ENCODE data around the gene GNPNAT1.
A peak's percentile ranks its signal among the peaks of the same experiment; 100 is the strongest.
"Not testable (repeated sequence)": the region's sequence is repeated elsewhere in the genome, so short reads cannot be mapped to it uniquely, and the experiment has no call there.

Gene GNPNAT1

DNA sequence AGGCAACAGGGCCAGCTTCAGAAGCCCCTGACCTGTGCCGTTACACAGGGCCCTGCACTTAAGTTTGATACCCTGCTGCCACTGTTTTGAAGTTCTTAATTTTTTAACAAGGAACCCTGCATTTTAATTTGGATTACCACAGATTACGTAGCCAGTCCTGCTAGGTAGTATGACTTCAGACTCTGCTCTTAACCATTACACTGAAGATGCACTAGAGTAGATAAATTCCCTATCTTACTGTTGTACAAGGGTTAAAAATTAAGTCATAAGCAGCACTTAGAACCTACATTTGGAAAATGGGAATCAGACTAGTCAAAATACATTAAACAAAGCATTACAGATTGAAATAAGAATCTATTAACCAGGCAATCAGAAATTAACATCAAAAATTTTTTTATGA lies 2.3 kb downstream of the GNPNAT1 start:
- DNase-seq: no peak

DNA sequence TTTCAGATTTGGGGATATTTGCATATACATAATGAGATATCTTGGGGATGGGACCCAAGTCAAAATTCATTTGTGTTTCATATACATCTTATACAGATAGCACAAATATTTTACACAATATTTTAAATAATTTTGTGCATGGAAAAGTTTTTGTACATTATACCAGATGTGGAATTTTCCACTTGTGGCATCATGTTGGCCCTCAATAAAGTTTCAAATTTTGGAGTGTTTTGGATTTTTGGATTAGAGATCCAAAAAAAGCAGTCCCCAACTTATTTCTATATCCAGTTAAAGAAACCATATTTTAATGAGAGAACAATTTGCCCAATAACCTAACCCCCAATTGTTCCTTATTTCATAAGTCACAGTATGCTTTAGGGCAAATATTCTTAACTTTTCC lies 4.5 kb downstream of the GNPNAT1 start:
- DNase-seq: no peak

DNA sequence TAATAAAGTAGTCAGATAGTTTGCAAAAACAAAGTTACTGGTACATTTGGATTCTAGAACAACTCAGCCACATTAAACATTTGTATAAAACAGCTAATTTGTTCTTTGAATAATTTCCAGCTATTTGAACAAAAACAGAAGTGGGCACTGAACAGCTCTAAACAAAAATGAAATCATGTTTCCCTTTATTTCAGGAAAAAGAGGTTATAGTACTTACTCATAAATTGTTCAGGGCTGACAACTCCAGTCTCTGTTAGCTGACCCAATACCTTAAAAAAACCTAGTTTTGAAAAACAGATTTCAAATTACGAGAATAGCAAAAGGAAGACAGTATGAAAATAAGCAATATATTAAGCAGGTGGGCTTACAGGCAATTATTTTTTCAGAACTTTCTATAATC lies 8.2 kb downstream of the GNPNAT1 start:
- no peak for DNase-seq

DNA sequence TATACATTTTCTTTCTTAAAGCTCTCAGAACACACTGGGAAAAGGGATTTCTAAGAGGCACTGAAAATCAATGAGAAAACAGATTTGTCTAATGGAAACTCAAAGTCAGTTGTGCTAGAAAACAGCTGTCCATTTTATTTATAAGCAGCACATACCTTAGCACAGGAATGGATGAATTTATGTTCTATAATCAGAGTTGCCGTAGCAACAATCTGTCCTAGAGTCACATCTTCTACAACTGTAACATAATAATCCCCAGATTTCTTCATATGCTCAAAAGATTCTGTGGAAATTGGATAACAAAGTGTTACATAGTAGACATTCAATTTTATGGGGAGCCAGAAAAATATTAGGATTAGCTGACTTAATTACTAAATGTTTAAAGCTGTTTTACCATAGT lies 9.8 kb downstream of the GNPNAT1 start:
- DNase-seq: no peak

DNA sequence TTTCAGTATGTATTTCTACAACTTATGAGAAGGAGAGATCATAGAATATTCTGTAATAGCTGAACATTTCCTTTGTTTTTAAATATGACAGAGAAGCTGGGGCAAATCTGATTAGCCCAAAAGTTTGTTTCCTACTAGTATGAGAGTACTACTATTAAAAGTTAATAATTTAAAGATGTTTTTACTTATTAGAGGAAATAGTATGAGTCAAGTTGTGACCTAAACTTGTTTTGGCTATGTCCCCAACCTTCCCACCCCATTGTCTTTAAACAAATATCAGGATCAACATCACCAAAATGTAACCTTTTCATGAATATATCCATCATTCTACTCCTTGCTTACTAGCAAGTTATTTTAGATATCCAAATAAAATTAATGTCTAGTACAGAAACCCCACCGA lies 10.5 kb downstream of the GNPNAT1 start:
- DNase-seq: no peak

DNA sequence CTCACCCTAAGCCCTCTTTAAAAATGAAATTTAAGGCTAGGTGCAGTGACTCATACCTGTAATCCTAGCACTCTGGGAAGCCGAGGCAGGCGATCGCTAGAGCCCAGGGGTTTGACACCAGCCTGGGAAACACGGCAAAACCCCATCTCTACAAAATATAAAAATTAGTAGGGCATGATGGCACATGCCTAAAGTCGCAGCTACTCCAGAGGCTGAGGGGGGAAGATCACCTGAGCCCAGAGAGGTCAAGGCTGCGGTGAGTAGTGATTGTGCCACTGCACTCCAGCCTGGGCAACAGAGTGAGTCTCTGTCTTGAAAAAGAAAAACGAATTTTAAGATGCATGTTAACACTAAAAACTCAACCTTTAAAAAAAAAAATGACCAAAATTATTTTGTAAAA lies 12.7 kb downstream of the GNPNAT1 start:
- no peak for DNase-seq

DNA sequence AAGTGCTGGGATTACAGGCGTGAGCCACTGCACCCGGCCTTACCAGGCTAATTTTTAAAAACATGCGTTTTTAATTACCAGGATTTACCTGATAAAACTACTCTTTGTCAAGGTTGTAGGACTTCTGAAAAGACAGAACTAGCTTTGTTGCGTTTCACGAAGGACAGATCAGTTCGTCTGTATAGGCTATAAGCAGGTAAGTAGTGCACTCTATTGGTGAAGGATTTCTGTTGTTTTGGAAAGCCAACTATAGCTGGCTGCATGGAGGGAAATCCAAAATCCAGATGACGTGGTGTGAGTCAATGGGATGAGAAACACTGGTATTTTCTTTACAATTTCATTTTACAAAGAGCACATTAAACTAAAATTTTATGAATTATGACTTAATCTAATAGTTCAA lies 14.6 kb downstream of the GNPNAT1 start:
- DNase-seq: no peak

DNA sequence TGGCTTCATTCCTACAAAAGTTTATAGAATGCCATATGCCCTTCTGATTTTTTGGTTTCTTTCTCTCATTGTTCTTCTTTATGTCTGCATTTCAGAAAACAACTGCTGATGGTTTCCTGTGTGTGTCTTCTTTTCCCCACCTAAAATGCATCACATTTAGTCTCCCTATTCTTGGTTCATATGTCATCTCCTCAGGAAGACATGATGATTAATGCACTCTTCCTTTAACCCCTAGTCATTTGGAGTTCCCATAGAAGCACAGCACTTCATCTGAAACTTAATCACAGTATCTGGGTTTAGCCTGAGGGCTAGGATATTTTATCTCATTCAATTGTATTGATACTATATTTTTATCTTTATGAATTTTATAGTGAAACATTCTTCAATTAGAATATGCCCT lies 21.5 kb downstream of the GNPNAT1 start:
- no peak for DNase-seq

DNA sequence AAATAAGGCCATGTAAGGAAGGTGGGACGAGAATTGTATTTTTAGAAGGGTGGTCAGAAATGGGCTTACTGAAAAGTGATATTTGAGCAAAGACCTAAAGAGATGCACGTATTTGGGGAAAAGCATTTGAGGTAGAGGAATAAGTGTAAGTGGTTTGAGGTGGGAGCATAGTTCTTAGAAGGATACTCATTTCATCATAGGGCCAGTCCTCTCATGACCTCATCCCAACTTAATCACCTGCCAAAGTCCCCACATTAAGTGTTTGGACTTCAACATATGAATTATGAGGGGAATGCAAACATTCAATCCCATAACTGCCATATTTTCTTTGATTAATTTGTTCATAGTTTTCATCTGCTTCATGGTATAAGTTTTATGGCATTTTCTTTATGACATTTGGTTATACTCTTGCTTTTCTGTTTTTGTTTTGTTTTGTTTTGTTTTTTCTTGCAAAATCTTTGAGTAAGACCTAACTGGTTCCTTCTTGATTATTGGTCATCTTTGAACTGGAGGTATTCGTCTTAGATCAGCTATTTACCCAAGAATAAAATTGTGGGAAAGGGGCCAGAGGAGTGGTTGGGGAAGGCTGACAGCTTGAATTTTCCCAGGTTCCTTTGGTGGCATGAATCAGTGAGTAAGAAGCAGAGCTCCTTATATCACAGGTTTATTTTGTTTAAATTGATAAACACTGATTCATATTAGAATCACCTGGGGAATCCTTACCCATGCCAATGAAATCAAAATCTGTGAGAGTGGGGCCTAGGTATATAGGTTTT lies 24.2 kb downstream of the GNPNAT1 start:
- DNase-seq: no peak

DNA sequence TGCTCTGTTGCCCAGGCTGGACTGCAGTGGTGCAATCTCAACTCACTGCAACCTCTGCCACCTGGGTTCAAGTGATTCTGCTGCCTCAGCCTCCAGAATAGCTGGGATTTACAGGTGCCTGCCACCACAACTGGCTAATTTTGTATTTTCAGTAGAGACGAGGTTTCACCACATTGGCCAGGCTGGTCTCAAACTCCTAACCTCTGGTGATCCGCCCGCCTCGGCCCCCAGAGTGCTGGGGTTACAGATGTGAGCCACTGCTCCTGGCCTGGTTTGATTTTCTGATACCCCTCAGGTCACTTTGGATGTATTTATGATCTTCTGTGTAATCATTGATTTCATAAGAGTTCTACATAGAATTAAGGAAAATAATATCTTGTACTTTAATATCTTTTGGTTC lies 28.5 kb downstream of the GNPNAT1 start:
- not testable (repeated sequence) for DNase-seq

DNA sequence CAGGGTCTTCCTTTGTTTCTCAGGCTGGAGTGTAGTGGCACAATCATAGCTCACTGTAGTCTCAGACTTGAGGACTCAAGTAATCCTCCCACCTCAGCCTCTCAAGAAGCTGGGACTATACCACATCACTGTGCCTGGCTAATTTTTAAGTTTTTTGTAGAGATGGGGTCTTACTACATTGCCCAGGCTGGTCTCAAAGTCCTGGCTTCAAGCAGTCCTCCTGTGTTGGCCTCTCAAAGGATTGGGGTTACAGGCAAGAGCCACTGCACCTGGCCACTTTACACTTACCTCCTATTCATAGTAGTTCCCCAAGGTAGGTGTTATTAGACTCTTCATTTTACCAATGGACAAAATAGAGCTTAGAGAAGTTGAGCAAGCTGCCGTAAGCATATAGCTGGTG lies 32.3 kb downstream of the GNPNAT1 start:
- DNase-seq: no peak

DNA sequence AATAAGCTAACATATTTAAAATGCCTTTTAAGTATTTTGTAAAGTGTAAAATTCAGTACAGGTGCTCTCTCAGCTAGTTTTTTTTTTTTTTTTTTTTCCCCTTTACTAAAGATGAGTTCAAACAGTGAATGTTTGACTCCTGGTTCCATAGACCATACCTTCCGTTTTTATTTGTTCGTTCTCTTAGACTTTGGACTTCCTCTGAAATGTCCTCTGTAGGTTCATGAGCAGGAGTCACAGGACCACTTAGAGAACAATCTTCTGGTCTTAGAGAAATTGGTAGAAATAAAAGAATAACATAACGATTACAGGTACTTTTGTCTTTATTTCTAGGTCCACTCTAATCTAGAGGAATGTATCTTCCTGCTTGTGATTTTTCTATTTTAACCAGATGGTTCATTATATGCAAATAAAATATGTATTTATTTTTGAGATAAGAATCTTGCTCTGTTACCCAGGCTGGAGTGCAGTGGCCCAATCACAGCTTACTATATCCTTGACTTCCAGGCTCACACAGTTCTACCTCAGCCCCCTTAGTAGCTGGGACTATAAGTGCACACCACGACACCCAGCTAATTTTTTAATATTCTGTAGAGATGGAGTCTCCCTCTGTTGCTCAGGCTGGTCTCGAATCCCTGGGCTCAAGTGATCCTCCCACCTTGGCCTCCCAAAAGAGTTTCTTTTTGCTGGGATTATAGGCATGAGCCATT lies 35.6 kb downstream of the GNPNAT1 start:
- DNase-seq: no peak

DNA sequence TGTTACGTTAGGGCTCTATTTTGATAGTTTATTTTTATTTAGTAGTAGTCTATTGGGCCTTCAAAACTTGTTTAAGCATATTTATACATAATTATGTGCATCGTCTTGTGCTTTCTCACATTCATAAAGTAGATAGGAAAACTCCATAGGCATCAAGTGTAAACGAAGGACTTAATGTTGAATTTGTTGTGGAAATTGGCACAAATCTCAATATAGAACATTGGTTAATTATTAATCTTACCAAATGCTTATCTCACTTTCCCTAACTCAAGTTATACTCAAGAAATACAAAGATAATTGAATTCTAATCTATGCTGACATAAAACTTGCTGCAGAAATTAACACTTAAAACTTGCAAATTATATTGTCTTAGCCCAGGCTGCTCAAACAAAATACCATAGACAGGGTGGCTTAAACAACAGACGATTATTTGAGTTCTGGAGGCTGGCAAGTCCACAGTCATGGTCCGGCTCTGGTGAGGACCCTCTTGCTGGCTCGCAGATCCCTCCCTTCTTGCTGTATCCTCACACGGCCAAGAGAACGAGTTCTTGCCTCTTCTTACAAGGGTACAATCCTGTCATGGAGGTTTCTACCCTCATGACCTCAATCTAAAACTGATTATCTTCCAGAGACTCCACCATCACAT lies 42.6 kb downstream of the GNPNAT1 start:
- no peak for DNase-seq

DNA sequence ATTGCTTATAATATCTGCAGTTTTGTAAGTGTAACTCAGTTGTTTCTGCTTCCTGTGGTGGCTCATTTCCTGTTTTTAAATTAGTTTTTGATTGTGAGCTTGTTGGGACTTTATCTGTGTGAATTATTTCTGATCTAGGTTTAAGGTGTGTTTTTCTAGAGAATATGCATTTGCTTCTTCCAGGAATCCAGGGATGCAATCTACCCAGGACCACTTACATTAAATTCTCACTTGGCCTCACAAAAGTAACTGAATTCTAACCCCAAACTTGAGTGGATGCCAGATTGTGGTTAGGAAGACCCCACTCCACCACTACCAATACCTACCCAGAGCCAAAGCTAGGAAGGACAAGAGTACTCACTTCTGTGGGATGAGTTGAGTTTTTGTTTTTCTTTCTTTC lies 49.5 kb downstream of the GNPNAT1 start:
- DNase-seq: no peak

DNA sequence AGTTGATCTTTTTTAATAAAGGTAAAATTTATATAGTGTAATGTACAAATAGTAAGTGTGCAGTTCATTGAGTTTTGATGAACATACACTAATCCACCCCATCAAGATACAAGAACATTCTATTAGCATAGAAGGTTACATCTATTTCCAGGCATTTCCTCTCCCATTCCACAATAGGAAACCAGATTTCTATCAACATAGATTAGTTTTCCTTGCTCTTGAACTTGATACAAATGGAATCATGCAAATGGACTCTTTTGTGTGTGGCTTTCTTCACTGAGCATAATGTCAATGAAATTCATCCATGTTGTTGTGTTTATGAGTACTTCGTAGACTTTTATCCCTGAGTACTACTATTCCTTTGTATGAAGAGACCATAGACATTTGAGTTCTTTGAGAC lies 50.7 kb downstream of the GNPNAT1 start:
- DNase-seq: no peak

DNA sequence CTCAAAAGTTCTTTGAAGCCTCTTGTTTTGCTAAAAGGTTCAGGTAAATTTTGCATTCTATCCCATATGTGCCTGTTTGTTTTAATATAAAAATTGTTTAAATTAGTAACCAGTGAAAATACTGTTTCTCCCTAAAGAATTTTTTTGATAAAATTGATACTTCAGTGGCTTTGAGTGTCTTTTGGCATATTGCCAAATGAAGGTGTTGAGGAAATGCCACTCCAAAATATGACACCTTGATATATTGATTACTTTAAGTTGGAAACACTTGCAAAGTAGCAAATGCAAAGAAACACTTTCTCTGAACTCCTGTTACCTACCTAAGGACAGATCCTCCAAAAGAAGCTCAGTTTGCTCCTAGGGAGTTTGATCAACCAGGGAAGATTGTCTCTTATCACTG lies 53.0 kb downstream of the GNPNAT1 start:
- DNase-seq: no peak

DNA sequence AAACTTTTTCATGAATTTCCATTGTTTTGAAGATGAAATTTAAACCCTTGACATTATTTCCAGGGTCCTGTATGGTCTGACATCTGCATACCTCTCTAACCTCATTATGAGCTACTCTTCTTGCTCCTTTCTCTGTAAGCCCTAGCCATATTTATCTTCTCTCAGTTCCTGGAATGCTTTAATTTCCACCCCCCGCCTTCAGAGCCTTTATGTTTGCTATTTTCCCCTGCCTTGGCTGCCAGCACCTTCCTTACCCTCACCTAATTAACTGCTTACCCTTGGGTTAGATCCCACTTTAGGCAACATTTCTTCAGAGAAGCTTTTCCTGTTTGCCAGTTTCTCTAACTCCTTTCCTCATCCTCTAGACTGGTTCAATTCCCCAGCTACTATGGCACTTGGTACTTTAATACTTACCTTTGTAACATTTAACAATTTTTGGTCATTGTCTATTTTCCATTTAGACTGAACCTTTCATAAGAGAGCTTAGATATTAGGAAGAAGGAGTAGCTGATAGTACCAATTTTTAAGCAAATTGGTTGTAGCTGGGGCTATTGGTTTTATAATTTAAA lies 55.4 kb downstream of the GNPNAT1 start:
- DNase-seq: no peak

DNA sequence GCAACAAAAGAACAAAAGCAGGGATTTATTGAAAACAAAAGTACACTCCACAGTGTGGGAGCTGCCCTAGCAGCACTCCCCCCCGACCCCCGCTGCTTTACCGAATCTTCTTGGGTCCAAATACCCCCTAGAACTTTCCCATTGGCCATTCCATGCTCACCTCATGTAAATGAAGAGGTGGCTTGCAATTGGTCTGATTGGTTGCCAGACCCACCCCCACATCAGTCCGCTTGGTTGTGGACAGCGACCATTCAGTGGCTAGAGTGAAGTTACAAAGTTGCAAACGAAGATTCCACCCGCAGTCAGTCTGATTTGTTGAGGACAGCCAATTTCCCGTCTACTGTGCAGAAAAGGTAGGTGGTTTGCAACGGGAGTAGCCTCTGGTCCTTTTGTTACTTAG lies 57.6 kb downstream of the GNPNAT1 start:
- no peak for DNase-seq

DNA sequence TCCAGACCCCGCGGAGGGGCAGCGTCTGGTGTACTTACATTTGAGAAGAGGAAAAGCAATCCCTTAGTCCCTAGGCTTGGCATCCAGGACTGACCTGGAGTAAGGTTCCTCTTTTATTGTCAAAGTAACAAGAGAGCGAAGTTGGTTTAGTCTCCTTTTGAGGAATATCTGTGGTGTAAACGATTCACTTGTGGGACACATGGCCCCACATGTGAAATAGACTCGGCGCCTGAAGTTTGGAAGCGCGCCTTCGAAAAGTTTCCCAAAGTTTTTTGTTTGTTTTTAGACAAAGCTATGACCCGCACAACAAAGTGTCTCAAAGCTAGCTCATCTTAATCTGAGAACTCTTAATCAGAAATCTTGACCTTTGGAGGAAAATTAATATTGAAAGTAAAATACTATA lies 60.7 kb downstream of the GNPNAT1 start:
- no peak for DNase-seq

DNA sequence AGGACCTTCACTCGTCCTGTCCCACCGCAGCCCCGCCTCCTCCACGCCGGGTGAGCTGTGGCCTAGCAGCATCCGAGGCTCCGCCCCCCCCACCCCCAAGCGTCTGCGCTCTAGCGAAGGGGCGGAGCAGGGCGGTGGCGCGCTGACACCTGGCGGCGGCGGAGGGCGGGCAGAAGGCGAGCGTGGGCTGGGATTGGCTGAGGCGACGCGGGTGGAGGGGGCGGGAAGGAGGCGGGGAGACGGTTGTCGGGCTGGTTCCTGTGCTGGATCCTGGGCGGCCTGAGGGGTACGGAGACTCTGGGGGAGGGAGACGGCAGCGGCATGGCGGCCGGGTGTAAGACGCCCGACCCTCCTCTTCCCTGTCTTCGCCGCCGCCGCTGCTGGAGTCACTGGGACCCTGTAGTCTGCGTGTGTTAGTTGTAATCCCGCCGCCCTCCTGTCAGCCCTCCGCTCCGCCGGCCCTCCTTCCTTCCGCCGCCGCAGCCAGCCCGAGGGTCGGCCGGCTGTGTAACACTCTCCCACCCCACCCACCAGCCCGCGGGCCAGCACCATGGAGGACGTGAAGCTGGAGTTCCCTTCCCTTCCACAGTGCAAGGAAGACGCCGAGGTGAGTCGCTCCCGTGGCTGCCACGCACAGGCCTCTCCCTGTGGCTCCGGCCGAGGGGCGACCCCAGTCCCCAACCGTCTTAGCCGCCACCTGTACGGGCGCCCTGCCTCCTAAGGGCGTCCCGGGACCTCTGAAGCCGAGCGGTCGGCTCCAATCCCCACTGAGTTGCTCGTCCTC lies 61.3 kb downstream of the GNPNAT1 start, which contains the start of gene STYX:
STYX (plus strand) TSS at position 242 of the 784 bp plus-strand sequence; CDS start at position 551, 309 bp downstream.
- peak; percentile 95 for DNase-seq

DNA sequence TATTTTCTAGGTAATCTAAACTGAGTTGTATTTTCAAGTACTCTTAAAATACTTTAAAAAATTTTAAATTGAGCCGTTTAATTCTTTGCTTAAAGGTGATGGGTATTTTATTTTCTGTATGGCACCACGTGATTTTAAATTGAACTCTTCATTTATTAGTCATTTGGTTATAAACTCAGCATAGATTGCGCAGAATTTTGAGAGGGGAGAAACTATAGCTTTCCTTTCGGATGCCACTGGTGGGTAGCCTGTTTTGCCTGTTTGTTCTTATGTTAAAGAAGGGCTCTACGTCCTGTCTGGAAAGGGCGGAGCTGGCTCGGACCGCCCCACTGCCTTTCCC lies 61.9 kb downstream of the GNPNAT1 start:
- DNase-seq: no peak

DNA sequence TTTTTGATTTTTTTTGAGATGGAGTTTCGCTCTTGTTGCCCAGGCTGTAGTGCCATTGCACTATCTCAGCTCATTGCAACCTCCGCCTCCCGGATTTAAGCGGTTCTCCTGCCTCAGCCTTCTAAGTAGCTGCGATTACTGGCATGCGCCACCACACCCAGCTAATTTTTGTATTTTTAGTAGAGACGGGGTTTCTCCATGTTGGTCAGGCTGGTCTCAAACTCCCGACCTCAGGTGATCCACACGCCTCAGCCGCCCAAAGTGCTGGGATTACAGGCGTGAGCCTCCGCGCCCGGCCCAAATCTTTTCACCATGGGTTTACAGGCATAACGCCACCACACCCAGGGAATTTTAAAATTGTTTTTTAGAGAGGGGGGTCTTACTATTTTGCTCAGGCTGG lies 62.4 kb downstream of the GNPNAT1 start:
- not testable (repeated sequence) for DNase-seq

DNA sequence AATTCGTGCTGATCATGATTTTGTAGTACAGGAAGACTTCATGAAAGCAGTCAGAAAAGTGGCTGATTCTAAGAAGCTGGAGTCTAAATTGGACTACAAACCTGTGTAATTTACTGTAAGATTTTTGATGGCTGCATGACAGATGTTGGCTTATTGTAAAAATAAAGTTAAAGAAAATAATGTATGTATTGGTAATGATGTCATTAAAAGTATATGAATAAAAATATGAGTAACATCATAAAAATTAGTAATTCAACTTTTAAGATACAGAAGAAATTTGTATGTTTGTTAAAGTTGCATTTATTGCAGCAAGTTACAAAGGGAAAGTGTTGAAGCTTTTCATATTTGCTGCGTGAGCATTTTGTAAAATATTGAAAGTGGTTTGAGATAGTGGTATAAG lies 63.9 kb downstream of the GNPNAT1 start:
- DNase-seq: not testable (repeated sequence)

Measured in NCI-H510A treated with DMSO at 0.1 percent for 48 hours (cell line).